Measurements from ENCODE around the gene THBD.

GRCh38 chr20:23093613-23094012 is 44.1 kb upstream of the THBD start:
- TF ChIP-seq CTCF (IDR thresholded peaks at IDR 0.05; ENCODE audit: insufficient read depth, low read depth, low read length) (no peak), EZH2 (IDR thresholded peaks at IDR 0.05; ENCODE audit: insufficient read depth, low read length) (no peak)
